ENCODE data around the gene CHTOP.
"Not testable (repeated sequence)": the region's sequence is repeated elsewhere in the genome, so short reads cannot be mapped to it uniquely, and the experiment has no call there.

CHTOP gene

GRCh38 chr1:153633161-153633753 is 609 bp upstream of the CHTOP start:
- TF ChIP-seq ZNF274 (IDR thresholded peaks at IDR 0.05; ENCODE audit: low read depth, low read length), result no peak
- H3K4me3 ChIP-seq (ENCODE audit: low read length), result peak overlapping the region; percentile 6; the same call in 1 of the 2 replicates

GRCh38 chr1:153635872-153636271 is 2.0 kb downstream of the CHTOP start:
- no peak overlapping the region; the same call in 1 of the 2 replicates for H3K4me3 ChIP-seq (ENCODE audit: low read length)
- TF ChIP-seq ZNF274 (IDR thresholded peaks at IDR 0.05; ENCODE audit: low read depth, low read length), result no peak

GRCh38 chr1:153636312-153636711 is 2.4 kb downstream of the CHTOP start:
- H3K4me3 ChIP-seq (ENCODE audit: low read length), result no peak overlapping the region
- no peak for TF ChIP-seq ZNF274 (IDR thresholded peaks at IDR 0.05; ENCODE audit: low read depth, low read length)

GRCh38 chr1:153638261-153638660 is 4.4 kb downstream of the CHTOP start:
- no peak overlapping the region for H3K4me3 ChIP-seq (ENCODE audit: low read length)
- no peak for TF ChIP-seq ZNF274 (IDR thresholded peaks at IDR 0.05; ENCODE audit: low read depth, low read length)

GRCh38 chr1:153639280-153639679 is 5.4 kb downstream of the CHTOP start:
- no peak for TF ChIP-seq ZNF274 (IDR thresholded peaks at IDR 0.05; ENCODE audit: low read depth, low read length)
- H3K4me3 ChIP-seq (ENCODE audit: low read length), result no peak overlapping the region

- not testable (repeated sequence) for H3K4me3 ChIP-seq (ENCODE audit: low read length)
Measured at GRCh38 chr1:153640213-153640612, 6.3 kb downstream of the CHTOP start.

GRCh38 chr1:153640861-153641260 is 7.0 kb downstream of the CHTOP start:
- no peak for TF ChIP-seq ZNF274 (IDR thresholded peaks at IDR 0.05; ENCODE audit: low read depth, low read length)
- H3K4me3 ChIP-seq (ENCODE audit: low read length), result no peak overlapping the region

GRCh38 chr1:153642161-153642560 is 8.3 kb downstream of the CHTOP start:
- TF ChIP-seq ZNF274 (IDR thresholded peaks at IDR 0.05; ENCODE audit: low read depth, low read length), result no peak

GRCh38 chr1:153643100-153643499 is 9.2 kb downstream of the CHTOP start:
- no peak for TF ChIP-seq ZNF274 (IDR thresholded peaks at IDR 0.05; ENCODE audit: low read depth, low read length)

More at GRCh38 chr1:153642161-153642560, 8.3 kb downstream of the CHTOP start:
- no peak overlapping the region for H3K4me3 ChIP-seq (ENCODE audit: low read length)

GRCh38 chr1:153643816-153644215 is 9.9 kb downstream of the CHTOP start:
- no peak for TF ChIP-seq ZNF274 (IDR thresholded peaks at IDR 0.05; ENCODE audit: low read depth, low read length)

More at GRCh38 chr1:153643100-153643499, 9.2 kb downstream of the CHTOP start:
- H3K4me3 ChIP-seq (ENCODE audit: low read length), result no peak overlapping the region

GRCh38 chr1:153646672-153647345 is 12.9 kb downstream of the CHTOP start:
- no peak overlapping the region for H3K4me3 ChIP-seq (ENCODE audit: low read length)
- no peak for TF ChIP-seq ZNF274 (IDR thresholded peaks at IDR 0.05; ENCODE audit: low read depth, low read length)

More at GRCh38 chr1:153643816-153644215, 9.9 kb downstream of the CHTOP start:
- no peak overlapping the region for H3K4me3 ChIP-seq (ENCODE audit: low read length)

GRCh38 chr1:153647346-153647714 is 13.5 kb downstream of the CHTOP start:
- no peak for TF ChIP-seq ZNF274 (IDR thresholded peaks at IDR 0.05; ENCODE audit: low read depth, low read length)
- no peak overlapping the region for H3K4me3 ChIP-seq (ENCODE audit: low read length)

- no peak overlapping the region for H3K4me3 ChIP-seq (ENCODE audit: low read length)
- TF ChIP-seq ZNF274 (IDR thresholded peaks at IDR 0.05; ENCODE audit: low read depth, low read length), result no peak
Measured at GRCh38 chr1:153648000-153648643, 14.3 kb downstream of the CHTOP start.

- no peak for TF ChIP-seq ZNF274 (IDR thresholded peaks at IDR 0.05; ENCODE audit: low read depth, low read length)
- H3K4me3 ChIP-seq (ENCODE audit: low read length), result no peak overlapping the region
Measured at GRCh38 chr1:153649137-153649862, 15.4 kb downstream of the CHTOP start.
